ENCODE measurements around the gene DST. TPM values are rescaled to one million over a fixed set of nuclear protein-coding genes. Genes with fewer than 3 reads are reported as not detected.
A peak's percentile ranks its signal among the peaks of the same experiment; 100 is the strongest.

DST gene
- total RNA-seq, 1 donor from 2014 or later, result 259 TPM

- no peaks in the 10 kb centered on the region for H3K27me3 Mint-ChIP-seq (ENCODE audit: insufficient read depth, low read depth)
- H3K36me3 Mint-ChIP-seq, result peaks cover 32% of the 10 kb centered on the region
- Histone ChIP-seq H3K36me3 (peaks cover 47% of the 10 kb centered on the region), H2AFZ (replicated peaks) (no peak overlapping the region), H3K4me1 (no peaks in the 10 kb centered on the region), H3F3A (ENCODE audit: low read depth) (peaks cover 11% of the 10 kb centered on the region), H3K9me3 (ENCODE audit: low read depth) (no peaks in the 10 kb centered on the region), H3K27ac (no peak overlapping the region), H3K79me2 (ENCODE audit: low read depth) (no peaks in the 10 kb centered on the region), H3K9ac (no peak overlapping the region), H3K4me3 (no peak overlapping the region), H3K27me3 (no peaks in the 10 kb centered on the region), H3K4me2 (no peak overlapping the region), H4K20me1 (ENCODE audit: low read depth) (no peaks in the 10 kb centered on the region)
- DNase-seq (ENCODE audit: low spot score), result no peak
- no peaks in the 10 kb centered on the region for H3K9me3 Mint-ChIP-seq
- H3K4me1 Mint-ChIP-seq, result peaks cover 4% of the 10 kb centered on the region
- no peak overlapping the region for H3K27ac Mint-ChIP-seq
- H3K4me3 Mint-ChIP-seq, result no peak overlapping the region
- TF ChIP-seq EZH2 (IDR thresholded peaks at IDR 0.05) (no peak), CTCF (IDR thresholded peaks at IDR 0.05) (no peak), EZH2phosphoT487 (IDR thresholded peaks at IDR 0.05) (no peak)
Observed at GRCh38 chr6:56593801-56594318, 48.8 kb downstream of the DST start.

- Mint-ChIP-seq H3K27me3 (ENCODE audit: insufficient read depth, low read depth) (peaks cover 2% of the 10 kb centered on the region), H3K27ac (no peak overlapping the region), H3K4me1 (no peaks in the 10 kb centered on the region), H3K9me3 (peaks cover 5% of the 10 kb centered on the region), H3K36me3 (peaks cover 33% of the 10 kb centered on the region), H3K4me3 (no peak overlapping the region)
- Histone ChIP-seq H2AFZ (replicated peaks) (no peak overlapping the region), H3K4me2 (no peak overlapping the region), H3K9me3 (ENCODE audit: low read depth) (no peaks in the 10 kb centered on the region), H3K4me3 (no peak overlapping the region), H3K4me1 (no peaks in the 10 kb centered on the region), H3K9ac (no peak overlapping the region), H3K27ac (no peak overlapping the region), H3K79me2 (ENCODE audit: low read depth) (no peaks in the 10 kb centered on the region), H3K27me3 (no peaks in the 10 kb centered on the region), H4K20me1 (ENCODE audit: low read depth) (no peaks in the 10 kb centered on the region), H3F3A (ENCODE audit: low read depth) (no peaks in the 10 kb centered on the region), H3K36me3 (peaks cover 7% of the 10 kb centered on the region)
- no peak for TF ChIP-seq EZH2phosphoT487 (IDR thresholded peaks at IDR 0.05)
- no peak for TF ChIP-seq EZH2 (IDR thresholded peaks at IDR 0.05)
- no peak for TF ChIP-seq CTCF (IDR thresholded peaks at IDR 0.05)
- no peak for DNase-seq (ENCODE audit: low spot score)
Observed at GRCh38 chr6:56582236-56582635, 60.5 kb downstream of the DST start.

- peaks cover 5% of the 10 kb centered on the region for H3K9me3 Mint-ChIP-seq
- H3K27me3 Mint-ChIP-seq (ENCODE audit: insufficient read depth, low read depth), result peaks cover 2% of the 10 kb centered on the region
- Histone ChIP-seq H3K9me3 (ENCODE audit: low read depth) (no peaks in the 10 kb centered on the region), H3F3A (ENCODE audit: low read depth) (no peaks in the 10 kb centered on the region), H4K20me1 (ENCODE audit: low read depth) (no peaks in the 10 kb centered on the region), H2AFZ (replicated peaks) (no peak overlapping the region), H3K36me3 (peaks cover 7% of the 10 kb centered on the region), H3K27ac (peak overlapping the region; percentile 31), H3K9ac (no peak overlapping the region), H3K4me3 (no peak overlapping the region), H3K4me1 (peaks cover 7% of the 10 kb centered on the region), H3K27me3 (no peaks in the 10 kb centered on the region), H3K4me2 (no peak overlapping the region), H3K79me2 (ENCODE audit: low read depth) (no peaks in the 10 kb centered on the region)
- TF ChIP-seq EZH2phosphoT487 (IDR thresholded peaks at IDR 0.05), result no peak
- no peak for TF ChIP-seq CTCF (IDR thresholded peaks at IDR 0.05)
- TF ChIP-seq EZH2 (IDR thresholded peaks at IDR 0.05), result no peak
- no peak overlapping the region for H3K4me3 Mint-ChIP-seq
- no peak for DNase-seq (ENCODE audit: low spot score)
- H3K4me1 Mint-ChIP-seq, result peaks cover 3% of the 10 kb centered on the region
- no peak overlapping the region for H3K27ac Mint-ChIP-seq
- H3K36me3 Mint-ChIP-seq, result peaks cover 29% of the 10 kb centered on the region
Observed at GRCh38 chr6:56581296-56581925, 61.3 kb downstream of the DST start.
